ENCODE measurements around the gene RPA4.

RPA4 gene

DNA sequence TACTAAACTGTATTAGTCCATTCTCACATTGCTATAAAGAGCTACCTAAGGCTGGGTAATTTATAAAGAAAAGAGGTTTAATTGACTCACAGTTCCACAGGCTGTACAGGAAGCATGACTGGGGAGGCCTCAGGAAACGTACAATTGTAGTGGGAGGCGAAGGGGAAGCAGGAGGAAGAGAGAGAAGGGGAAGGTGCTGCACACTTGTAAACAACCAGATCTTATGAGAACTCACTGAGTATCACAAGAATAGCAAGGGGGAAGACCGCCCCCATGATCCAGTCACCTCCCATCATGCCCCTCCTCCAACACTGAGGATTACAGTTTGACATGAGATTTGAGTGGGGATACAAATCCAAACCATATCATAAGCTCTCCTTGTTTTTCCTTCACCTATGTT, 40.9 kb downstream of the RPA4 start:
- no peak for DNase-seq
- no peak overlapping the region for H3K4me3 ChIP-seq (ENCODE audit: low read depth, low read length)
- no peaks in the 10 kb centered on the region for H3K27me3 ChIP-seq (ENCODE audit: insufficient read depth, low read depth, severe bottlenecking)

DNA sequence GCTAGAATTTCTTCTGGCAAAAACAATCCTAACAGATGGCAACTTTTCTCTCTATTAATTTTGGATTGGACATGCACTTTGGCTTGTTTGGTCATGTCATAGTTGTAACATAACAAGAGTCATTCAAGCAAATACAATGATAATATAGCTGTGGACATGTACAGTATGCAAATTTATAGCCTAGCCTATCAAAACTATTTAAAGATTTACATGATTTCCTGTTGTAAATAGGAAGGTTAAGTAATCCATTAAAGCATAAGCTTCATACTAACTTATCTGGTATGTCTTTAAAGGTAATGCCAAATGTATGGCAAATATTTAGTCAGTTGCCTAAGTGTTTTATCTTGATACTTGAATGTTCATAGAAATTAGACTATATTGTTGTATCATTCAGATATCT, 45.3 kb downstream of the RPA4 start:
- H3K4me3 ChIP-seq (ENCODE audit: low read depth, low read length), result no peak overlapping the region
- no peaks in the 10 kb centered on the region for H3K27me3 ChIP-seq (ENCODE audit: insufficient read depth, low read depth, severe bottlenecking)
- TF ChIP-seq, protein P1, sequence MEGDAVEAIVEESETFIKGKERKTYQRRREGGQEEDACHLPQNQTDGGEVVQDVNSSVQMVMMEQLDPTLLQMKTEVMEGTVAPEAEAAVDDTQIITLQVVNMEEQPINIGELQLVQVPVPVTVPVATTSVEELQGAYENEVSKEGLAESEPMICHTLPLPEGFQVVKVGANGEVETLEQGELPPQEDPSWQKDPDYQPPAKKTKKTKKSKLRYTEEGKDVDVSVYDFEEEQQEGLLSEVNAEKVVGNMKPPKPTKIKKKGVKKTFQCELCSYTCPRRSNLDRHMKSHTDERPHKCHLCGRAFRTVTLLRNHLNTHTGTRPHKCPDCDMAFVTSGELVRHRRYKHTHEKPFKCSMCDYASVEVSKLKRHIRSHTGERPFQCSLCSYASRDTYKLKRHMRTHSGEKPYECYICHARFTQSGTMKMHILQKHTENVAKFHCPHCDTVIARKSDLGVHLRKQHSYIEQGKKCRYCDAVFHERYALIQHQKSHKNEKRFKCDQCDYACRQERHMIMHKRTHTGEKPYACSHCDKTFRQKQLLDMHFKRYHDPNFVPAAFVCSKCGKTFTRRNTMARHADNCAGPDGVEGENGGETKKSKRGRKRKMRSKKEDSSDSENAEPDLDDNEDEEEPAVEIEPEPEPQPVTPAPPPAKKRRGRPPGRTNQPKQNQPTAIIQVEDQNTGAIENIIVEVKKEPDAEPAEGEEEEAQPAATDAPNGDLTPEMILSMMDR (IDR thresholded peaks at IDR 0.05; ENCODE audit: low read depth, low read length), result no peak
- H3K27ac ChIP-seq, result no peak overlapping the region
- H3K36me3 ChIP-seq, result no peaks in the 10 kb centered on the region
- H3K9me3 ChIP-seq (ENCODE audit: severe bottlenecking), result no peaks in the 10 kb centered on the region
- no peak for DNase-seq

More for the DNA sequence above, 40.9 kb downstream of the RPA4 start:
- TF ChIP-seq, protein P1 (IDR thresholded peaks at IDR 0.05; ENCODE audit: low read depth, low read length), result no peak
- no peaks in the 10 kb centered on the region for H3K36me3 ChIP-seq
- H3K9me3 ChIP-seq (ENCODE audit: severe bottlenecking), result no peaks in the 10 kb centered on the region
- no peak overlapping the region for H3K27ac ChIP-seq

Measured in WERI-Rb-1 (cell line).